Inflammatory macrophage treated with lipopolysaccharide for 4 hours (primary cell): ENCODE data around the gene HOXA10.

Source experiments
- DNase-seq: peaks from one replicate; pipeline ENCODE4 v3.0.0-alpha.2; 2020

The HOXA10 gene

GRCh38 chr7:27128034-27128433 lies 46.1 kb downstream of the HOXA10 start:
- no peak for DNase-seq

- DNase-seq: no peak
Measured at GRCh38 chr7:27126596-27127327, 47.4 kb downstream of the HOXA10 start.

GRCh38 chr7:27125986-27126394 lies 48.1 kb downstream of the HOXA10 start:
- no peak for DNase-seq

GRCh38 chr7:27124902-27125689 lies 49.0 kb downstream of the HOXA10 start:
- no peak for DNase-seq

- DNase-seq: no peak
Measured at GRCh38 chr7:27124096-27124901, 49.8 kb downstream of the HOXA10 start.

DNA sequence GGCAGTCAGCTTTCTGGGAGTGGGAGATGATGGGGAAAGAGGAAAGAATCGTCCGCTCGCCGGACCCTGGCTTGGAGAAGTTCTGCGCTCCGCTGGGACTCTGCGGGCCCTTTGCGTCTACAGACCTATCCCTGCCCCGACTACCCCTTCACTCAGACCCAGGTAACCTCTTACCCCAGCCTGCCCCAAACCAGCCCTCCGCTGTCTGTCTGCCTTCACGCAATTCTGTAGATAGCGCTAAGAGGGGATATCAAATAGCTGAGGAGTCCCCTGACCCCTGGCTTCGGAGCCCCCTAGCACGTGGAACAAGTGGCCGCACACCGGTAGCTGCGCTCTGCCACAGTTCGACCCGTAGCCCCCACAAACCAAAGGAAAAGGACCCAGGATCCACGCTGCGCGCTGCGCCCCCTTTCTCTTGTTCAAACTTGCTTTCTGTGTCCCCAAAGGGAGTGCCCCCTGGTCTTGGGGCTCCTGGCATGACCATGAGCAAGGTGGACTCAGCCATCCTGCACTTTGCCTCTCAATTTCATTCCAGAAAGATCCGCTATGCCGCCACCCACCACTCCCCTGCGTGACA lies 50.6 kb downstream of the HOXA10 start:
- DNase-seq: no peak

DNA sequence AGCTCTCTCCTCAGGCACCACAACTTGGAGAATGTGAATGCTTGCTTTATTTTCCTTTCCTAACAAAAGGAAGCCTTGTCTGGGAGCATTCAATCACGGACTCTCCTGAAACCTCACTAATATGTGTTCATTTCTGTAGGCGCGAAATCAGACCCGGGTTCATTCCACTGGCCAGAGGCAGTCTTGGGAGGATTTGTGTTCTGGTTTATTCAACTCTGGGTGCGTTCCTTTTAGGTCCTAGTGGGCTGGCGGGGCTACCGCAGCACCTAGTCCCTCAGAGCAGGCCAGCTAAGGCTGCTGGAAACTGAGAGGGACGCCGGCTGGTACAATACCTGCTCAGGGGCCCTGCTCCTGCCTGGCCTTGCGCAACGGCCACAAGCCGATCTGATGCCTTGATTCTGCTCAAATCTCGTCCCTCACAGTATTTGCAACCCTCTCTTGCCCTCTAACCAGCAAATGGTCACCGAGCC lies 51.1 kb downstream of the HOXA10 start:
- no peak for DNase-seq

DNA sequence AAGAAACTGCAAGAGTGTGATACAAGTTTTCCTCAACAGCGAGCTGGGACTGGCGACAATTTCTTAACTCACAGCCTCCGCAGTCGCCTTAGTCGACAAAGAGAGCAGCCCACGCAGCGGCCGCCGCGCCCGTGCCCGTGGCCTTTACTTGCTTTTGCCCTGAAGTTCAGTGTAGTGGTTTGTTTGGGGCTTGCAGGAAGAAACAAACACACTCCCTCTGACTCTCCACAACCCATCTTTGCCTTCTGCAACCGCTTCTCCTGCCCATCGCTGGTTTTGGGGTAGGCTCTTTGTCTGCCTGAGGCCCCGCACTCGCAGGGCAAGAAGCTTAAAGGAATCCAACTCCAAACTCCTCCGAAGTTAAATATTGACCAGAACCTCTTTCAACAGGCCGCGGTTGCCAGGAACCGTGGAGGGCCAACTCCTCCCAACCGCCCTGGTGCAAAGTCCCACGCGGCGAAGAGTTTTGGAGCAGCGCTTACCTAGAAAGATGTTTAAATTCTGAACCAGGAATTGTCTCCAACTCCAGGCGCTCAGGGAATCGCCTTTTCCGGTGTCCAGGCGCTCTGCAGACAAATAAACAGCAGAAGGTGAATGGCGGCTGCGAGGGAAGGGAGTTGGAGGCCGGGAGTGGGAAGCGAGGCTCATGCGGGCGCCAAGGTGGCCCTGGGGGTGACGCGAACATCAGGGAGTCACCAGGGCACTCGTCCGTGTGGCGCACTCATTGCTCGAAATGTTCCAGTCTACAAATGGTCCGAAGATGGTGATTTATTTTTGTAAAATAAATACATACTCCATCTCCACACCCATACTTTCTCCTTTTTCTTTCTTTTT lies 51.8 kb downstream of the HOXA10 start:
- no peak for DNase-seq

DNA sequence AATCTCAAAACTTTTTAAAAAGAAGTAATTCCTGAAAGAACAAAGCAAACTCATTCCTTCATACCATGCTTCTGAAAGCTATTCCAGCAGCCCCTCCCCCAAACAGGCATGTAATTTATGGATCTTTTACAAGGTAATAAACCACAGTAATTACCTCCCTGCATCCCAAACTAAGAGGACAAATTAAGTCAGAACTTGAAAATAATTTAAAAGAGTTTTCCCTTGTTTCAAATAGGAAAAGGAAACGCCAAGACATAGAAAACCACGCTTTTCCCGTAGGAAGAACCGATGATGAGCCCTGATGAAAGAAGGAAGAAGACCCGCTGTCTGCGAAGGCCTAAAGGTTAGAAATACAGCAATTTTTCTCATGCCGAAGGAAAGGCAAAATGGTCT lies 52.4 kb downstream of the HOXA10 start:
- DNase-seq: no peak
